Activated T-helper 2 cell treated with anti-CD3 and anti-CD28 coated beads, Interferon-gamma antibody, Interleukin-2, Interleukin-4, amounts not matched to agents 10 μg/mL and 5 μg/mL and 100 μg/mL, durations not matched to agents 14 hours and 24 hours and 36 hours (primary cell): ENCODE data around the gene ERVFRD-1. TPM values are rescaled to one million over a fixed set of nuclear protein-coding genes. Genes with fewer than 3 reads are reported as not detected.
A peak's percentile ranks its signal among the peaks of the same experiment; 100 is the strongest.

Source experiments
- DNase-seq: peaks from one replicate; pipeline ENCODE4 v3.0.0; 2021; ENCODE audit warnings: low spot score
- H3K27ac Mint-ChIP-seq: one replicate; pipeline ENCODE4 v1.8.0; 2021; ENCODE audit warnings: mixed read lengths
- H3K27me3 Mint-ChIP-seq: one replicate; pipeline ENCODE4 v1.8.0; 2021; ENCODE audit warnings: low read depth, mixed read lengths
- H3K36me3 Mint-ChIP-seq: one replicate; pipeline ENCODE4 v1.8.0; 2021; ENCODE audit warnings: low read depth, mixed read lengths
- H3K4me1 Mint-ChIP-seq: one replicate; pipeline ENCODE4 v1.8.0; 2021; ENCODE audit warnings: low read depth, mixed read lengths
- H3K4me3 Mint-ChIP-seq: one replicate; pipeline ENCODE4 v1.8.0; 2021; ENCODE audit warnings: low read depth, mild to moderate bottlenecking, moderate library complexity, mixed read lengths
- H3K9me3 Mint-ChIP-seq: one replicate; pipeline ENCODE4 v1.8.0; 2021; ENCODE audit warnings: mixed read lengths
- intact Hi-C: fragments of 100-400 bp; cut with micrococcal nuclease; formaldehyde crosslinking; loops from one replicate; pipeline ENCODE4 v1.15.1; 2023
- total RNA-seq: library from RNA; stranded (reverse); gene quantifications from 2 replicates; pipeline ENCODE4 v1.2.3, GENCODE V29; 2022

ERVFRD-1 gene, protein sequence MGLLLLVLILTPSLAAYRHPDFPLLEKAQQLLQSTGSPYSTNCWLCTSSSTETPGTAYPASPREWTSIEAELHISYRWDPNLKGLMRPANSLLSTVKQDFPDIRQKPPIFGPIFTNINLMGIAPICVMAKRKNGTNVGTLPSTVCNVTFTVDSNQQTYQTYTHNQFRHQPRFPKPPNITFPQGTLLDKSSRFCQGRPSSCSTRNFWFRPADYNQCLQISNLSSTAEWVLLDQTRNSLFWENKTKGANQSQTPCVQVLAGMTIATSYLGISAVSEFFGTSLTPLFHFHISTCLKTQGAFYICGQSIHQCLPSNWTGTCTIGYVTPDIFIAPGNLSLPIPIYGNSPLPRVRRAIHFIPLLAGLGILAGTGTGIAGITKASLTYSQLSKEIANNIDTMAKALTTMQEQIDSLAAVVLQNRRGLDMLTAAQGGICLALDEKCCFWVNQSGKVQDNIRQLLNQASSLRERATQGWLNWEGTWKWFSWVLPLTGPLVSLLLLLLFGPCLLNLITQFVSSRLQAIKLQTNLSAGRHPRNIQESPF
- total RNA-seq: not detected in 2 replicates

DNA sequence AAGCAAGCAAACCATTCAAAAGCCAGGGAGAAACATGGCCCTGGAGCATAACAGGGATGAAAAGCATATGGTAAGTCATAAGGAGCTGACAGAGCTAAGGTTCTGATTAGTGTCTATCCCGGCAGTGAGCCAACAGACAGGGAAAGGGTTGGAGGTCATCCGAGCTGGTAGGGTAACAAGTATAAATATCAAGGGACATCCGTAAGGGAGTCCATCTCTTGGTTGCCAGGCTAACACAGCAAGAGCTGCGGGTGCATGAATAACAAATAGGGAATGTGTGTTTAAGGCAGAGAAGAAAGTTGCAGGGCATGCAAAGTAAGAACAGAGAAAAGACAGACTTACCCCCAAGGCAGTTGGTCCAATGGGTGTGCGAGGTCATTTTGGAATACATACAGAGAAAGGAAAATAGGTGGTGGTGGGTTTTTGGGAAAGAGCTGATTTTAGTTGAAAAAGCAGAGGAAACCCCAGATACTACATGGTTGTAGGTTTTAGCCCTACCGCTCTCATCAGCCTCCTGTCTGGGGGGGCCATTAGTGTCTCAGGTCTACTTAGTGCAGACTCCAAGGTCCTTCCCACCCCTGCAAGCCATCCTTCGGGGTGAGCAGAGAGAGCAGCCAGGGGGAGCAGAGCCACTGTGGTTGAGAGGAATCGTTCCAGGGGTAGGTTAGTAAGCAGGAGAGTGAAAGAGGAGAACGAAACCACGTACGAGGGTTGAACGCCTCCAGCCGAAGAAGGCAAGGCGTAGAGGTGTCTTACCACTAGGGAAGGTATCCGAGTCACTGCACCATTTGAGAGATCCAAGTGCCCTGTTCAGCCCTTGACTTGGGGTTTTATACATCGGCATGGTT lies at the start of gene ERVFRD-1:
Gene ERVFRD-1, minus strand, starts transcription at position 805 of the 848 bp plus-strand sequence. CDS start 6,415 bp downstream, outside the sequence.
- H3K36me3 Mint-ChIP-seq: no peaks in the 10 kb centered on the region
- H3K4me1 Mint-ChIP-seq: peaks cover 20% of the 10 kb centered on the region
- no peaks in the 10 kb centered on the region for H3K9me3 Mint-ChIP-seq
- peak within 1 kb of the TSS; percentile 25 for H3K27ac Mint-ChIP-seq
- intact Hi-C loops: no loop called here
- no peaks in the 10 kb centered on the region for H3K27me3 Mint-ChIP-seq
- H3K4me3 Mint-ChIP-seq: peak within 1 kb of the TSS; percentile 59
- DNase-seq: no peak

DNA sequence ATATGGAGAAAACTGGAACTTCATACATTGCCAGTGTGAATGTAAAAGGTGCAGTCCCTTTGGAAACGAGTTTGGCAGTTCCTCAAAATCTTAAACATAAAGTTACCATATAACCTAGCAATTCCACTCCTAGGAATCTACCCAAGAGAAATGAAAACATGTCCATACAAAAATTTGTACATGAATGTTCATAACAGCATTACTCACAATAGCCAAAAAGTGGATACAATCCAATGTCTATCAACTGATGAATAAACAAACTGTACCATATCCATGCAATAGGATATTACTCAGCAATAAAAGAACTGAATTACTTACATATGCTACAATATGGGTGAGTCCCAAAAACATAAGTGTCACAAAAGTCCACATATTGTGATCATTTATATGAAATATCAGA lies 48.7 kb upstream of the ERVFRD-1 start:
- H3K4me3 Mint-ChIP-seq: no peak overlapping the region
- H3K27ac Mint-ChIP-seq: no peak overlapping the region
- H3K9me3 Mint-ChIP-seq: no peaks in the 10 kb centered on the region
- peaks cover 11% of the 10 kb centered on the region for H3K27me3 Mint-ChIP-seq
- peaks cover 14% of the 10 kb centered on the region for H3K4me1 Mint-ChIP-seq
- DNase-seq: no peak
- intact Hi-C loops: no loop called here
- no peaks in the 10 kb centered on the region for H3K36me3 Mint-ChIP-seq

DNA sequence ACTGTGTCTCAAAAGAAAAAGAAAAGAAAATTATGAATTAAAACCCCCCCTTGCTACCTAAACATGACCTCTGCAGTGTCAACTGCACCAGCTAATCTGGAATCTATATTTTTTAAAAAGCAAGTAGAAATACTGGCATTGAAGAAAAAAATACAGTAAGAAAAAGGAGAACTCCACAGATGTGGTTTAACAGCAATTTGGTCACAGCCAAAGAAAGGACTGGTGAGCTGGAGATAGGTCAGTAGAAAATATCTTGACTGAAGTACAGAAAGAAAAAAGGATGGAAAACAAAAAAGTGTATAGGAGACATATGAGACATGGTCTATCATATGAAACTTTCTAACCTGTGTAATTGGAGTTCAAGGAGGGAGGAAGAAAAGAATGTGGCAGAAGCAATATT lies 44.1 kb upstream of the ERVFRD-1 start:
- H3K4me3 Mint-ChIP-seq: no peak overlapping the region
- DNase-seq: no peak

DNA sequence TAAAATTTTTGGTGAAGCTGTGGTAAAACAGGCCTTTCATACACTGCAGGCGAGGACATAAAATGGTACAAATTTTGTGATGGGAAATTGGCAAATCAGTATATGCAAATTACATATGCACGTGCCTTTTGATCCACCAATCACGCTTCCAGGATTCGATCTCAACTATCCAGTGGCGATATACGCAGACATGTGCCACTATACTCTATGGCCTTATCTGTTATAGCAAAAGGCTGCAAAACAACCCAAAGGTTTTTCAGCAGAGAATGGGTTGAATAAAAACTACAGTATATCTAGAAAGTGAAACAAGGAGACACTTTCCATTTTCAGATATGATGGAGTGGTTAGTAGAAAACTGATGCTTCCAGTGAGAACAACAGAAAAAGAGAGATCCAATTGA lies 41.9 kb upstream of the ERVFRD-1 start:
- Mint-ChIP-seq H3K27ac (no peak overlapping the region), H3K4me3 (peak overlapping the region; percentile 77), H3K27me3 (peaks cover 16% of the 10 kb centered on the region), H3K4me1 (peaks cover 21% of the 10 kb centered on the region), H3K9me3 (no peaks in the 10 kb centered on the region), H3K36me3 (no peaks in the 10 kb centered on the region)
- DNase-seq: no peak
- intact Hi-C loops: no loop called here

More for the DNA sequence above, 44.1 kb upstream of the ERVFRD-1 start:
- Mint-ChIP-seq H3K9me3 (no peaks in the 10 kb centered on the region), H3K4me1 (peaks cover 21% of the 10 kb centered on the region), H3K27ac (no peak overlapping the region), H3K27me3 (peaks cover 16% of the 10 kb centered on the region), H3K36me3 (no peaks in the 10 kb centered on the region)
- intact Hi-C loops: no loop called here

DNA sequence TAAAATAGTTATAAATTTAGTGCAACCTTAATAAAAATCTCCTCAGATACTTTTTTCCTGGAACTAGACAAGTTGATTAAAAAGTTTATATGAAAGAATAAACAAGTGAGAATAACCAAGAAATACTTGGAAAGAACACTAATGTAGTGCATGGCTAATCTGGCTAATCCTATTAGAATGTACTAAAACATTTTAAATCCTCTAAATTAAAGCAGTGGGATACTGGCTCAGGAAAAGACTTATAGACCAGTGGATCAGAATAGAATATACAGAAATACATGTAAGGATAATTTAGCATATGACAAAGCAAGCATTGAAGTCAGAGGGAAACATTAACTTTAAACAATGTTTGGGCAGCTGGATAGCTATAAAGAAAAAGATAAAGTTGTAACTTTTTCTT lies 41.1 kb upstream of the ERVFRD-1 start:
- H3K27ac Mint-ChIP-seq: no peak overlapping the region
- no peaks in the 10 kb centered on the region for H3K36me3 Mint-ChIP-seq
- H3K4me1 Mint-ChIP-seq: peaks cover 21% of the 10 kb centered on the region
- no peak for DNase-seq
- H3K27me3 Mint-ChIP-seq: peaks cover 16% of the 10 kb centered on the region
- H3K4me3 Mint-ChIP-seq: no peak overlapping the region
- intact Hi-C loops: no loop called here
- H3K9me3 Mint-ChIP-seq: no peaks in the 10 kb centered on the region

DNA sequence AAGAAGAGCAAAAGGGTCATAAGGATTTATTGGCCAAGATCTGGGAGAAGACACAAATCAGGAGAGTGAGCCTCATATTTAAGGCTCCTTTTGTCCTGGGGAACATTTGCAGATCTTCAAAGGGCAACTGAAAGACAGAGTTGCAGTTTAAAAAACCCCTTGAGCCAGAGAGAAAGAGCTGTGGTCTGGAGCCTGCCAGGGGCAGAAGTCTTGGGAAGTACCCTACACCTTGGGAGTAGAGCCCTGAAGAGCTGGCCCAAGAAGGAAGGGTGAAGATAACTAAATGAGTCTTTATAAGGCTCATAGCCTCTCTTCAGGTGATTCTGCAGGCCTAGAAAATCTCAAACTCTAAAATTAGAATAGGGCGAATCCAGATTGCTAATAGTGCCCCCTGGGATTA lies 40.0 kb upstream of the ERVFRD-1 start:
- Mint-ChIP-seq H3K27me3 (peaks cover 14% of the 10 kb centered on the region), H3K4me3 (no peak overlapping the region), H3K27ac (no peak overlapping the region), H3K4me1 (peaks cover 21% of the 10 kb centered on the region), H3K9me3 (no peaks in the 10 kb centered on the region), H3K36me3 (no peaks in the 10 kb centered on the region)
- no peak for DNase-seq
- intact Hi-C loops: no loop called here

DNA sequence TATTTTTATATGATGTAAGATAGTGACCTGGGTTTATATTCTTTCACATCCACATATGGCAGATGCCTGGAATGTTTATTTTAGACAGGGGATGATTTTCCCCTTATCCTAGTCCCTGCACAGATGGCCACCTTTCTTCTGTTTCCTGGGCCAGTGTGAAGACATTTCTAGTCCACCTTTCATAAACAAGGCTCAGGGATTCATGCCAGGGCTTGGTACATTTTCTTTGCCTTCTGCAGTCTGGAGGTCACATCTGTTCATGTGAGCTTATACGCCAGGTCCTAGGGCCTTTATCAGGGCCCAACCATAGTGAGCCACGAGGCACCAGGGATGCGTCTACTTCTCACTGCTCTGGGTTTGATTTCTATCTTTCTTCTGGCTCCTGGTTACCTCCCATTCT lies 38.0 kb upstream of the ERVFRD-1 start:
- Mint-ChIP-seq H3K27me3 (peaks cover 2% of the 10 kb centered on the region), H3K36me3 (no peaks in the 10 kb centered on the region), H3K9me3 (no peaks in the 10 kb centered on the region), H3K4me1 (peaks cover 21% of the 10 kb centered on the region), H3K4me3 (no peak overlapping the region), H3K27ac (no peak overlapping the region)
- intact Hi-C loops: no loop called here
- no peak for DNase-seq

DNA sequence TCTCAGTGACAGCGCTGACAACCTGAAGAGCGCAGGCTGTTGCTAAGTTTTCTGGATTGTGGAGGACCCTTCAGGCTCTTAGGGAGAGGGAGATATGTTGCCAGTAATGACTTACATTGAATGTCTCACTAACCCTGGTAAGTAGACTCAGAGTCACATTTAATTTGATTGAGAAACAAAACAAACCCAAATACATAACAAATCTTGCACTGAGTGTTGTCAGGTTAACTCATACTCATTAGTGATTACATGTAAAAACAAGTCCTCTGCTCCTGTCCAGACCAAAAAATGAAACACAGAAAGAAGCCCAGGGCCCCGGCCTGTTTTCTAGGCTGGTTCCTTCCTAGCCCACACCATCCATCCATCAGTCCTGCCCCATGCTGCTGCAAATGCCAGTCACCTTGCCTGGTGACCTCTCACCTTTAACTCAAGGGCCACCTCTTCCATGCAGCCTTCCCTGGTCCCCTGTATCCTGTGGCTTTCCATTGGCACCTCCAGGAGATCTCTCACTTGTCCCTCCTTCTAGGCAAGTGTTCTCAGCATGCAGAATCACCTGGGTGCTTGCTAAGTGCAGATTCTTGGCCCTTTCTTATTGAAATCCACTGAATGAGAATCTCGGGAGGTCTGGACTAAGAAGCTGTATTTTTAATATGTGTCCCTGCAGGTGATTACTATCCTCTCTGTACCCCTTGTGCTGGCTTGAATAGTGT lies 34.7 kb upstream of the ERVFRD-1 start:
- H3K9me3 Mint-ChIP-seq: no peaks in the 10 kb centered on the region
- DNase-seq: no peak
- intact Hi-C loops: no loop called here
- H3K27ac Mint-ChIP-seq: no peak overlapping the region
- H3K4me3 Mint-ChIP-seq: no peak overlapping the region
- H3K36me3 Mint-ChIP-seq: no peaks in the 10 kb centered on the region
- peaks cover 4% of the 10 kb centered on the region for H3K27me3 Mint-ChIP-seq
- H3K4me1 Mint-ChIP-seq: peaks cover 12% of the 10 kb centered on the region

DNA sequence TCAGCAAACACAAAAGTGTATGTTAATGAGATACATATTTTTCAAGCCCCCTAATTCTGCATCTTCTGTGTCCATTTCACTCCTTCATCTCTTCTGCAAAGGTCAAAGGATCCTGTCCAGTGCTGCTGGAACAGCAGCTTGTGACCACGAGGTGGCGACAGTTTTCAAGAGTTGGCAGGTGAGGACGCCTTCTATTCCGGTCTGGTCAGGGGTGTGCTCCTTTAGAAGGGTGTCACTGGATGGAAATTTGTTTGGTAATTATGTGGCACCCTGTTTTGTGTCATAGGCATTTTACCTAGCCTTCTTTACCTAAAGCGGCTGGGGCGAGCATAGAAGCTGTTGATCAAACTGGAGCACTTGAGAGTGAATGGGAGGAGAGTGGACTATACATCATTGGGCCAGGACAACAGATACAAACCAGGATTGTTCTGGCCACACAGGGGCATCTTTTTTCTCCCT lies 32.9 kb upstream of the ERVFRD-1 start:
- H3K4me1 Mint-ChIP-seq: peaks cover 12% of the 10 kb centered on the region
- no peak overlapping the region for H3K27ac Mint-ChIP-seq
- H3K36me3 Mint-ChIP-seq: no peaks in the 10 kb centered on the region
- H3K27me3 Mint-ChIP-seq: peaks cover 4% of the 10 kb centered on the region
- intact Hi-C loops: loop anchor here (1.0 to 5.0 kb wide), 5 partner anchors 28 to 430 kb away; no protein-coding TSS in a partner anchor
- H3K4me3 Mint-ChIP-seq: no peak overlapping the region
- no peaks in the 10 kb centered on the region for H3K9me3 Mint-ChIP-seq
- peak; percentile 62 for DNase-seq

DNA sequence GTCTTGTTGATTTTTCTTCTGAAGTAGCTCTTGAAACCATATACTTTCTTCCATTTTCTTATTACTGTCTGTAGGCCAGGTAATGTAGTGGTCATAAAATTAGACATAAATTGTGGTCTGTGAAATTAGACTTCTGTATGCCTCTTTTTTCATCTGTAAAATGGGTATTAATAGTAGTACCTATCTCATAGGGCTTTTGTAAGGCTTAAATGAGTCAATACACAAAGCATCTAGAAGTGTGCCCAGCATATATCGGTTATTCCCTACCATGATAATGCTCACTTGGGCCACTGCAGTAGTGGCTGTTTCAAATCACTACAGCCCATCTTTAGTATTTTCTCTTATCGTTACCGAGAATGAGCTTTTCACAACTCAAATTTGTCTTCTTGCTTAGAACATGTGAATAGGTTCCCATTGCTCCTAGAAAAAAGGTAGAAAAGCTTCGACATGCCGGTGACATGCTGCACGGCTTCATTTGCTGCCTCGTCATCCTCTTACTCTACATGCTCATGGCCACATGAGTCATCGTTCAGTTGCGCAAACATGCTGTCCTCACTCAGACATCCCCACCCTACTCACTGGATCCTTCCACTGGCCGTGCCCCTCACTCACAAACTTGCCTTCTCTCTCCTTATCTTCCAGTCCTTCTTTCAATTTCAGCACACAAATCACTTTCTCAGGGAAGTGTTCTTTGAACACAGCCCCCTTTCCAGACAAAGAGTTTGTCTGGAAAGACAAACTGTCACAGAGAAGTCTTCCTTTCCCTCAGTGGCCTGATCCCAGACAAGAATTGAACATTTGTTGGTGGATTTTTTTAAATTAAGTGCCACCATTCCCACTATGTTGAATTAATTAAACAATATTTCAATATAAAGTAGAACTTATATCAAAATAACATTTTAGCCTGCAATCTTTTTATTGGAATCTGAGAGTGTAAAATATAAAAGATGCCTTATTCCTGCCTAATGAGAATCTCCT lies 32.2 kb upstream of the ERVFRD-1 start:
- H3K4me3 Mint-ChIP-seq: no peak overlapping the region
- H3K27ac Mint-ChIP-seq: no peak overlapping the region
- intact Hi-C loops: loop anchor here (1.0 to 5.0 kb wide), 5 partner anchors 29 to 431 kb away; no protein-coding TSS in a partner anchor
- no peaks in the 10 kb centered on the region for H3K36me3 Mint-ChIP-seq
- no peak for DNase-seq
- no peaks in the 10 kb centered on the region for H3K9me3 Mint-ChIP-seq
- H3K27me3 Mint-ChIP-seq: peaks cover 4% of the 10 kb centered on the region
- peaks cover 19% of the 10 kb centered on the region for H3K4me1 Mint-ChIP-seq

DNA sequence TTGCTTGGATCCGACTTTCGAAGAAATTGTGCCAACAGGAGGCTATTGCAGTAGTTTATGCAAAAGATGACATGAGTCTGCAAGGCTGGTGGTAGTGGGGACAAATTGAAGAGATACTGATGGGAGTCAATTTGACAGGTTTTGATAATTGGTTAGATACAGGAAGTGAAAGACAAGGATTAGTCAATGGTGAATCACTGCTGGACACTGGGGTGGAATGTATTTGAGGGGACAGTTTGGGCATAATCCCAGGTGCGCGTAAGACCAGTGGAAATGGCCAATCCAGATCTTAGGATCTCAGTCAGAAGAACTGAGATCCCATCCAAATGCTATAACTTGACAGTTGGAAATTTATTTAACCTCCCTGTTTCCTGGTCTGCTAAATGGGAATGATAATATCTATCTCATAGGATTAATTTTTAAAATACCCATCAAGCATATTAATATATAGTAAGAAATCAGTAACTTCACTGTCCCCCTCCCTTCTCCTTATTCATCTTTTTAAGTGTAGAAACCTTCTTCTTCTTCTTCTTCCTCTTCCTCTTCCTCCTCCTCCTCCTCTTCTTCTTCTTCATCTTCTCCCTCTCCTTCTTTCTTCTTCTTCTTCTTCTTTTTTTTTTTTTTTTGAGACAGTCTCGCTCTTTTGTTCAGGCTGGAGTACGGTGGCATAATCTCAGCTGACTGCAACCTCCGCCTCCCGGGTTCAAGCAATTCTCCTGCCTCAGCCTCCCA lies 30.9 kb upstream of the ERVFRD-1 start:
- Mint-ChIP-seq H3K4me1 (peaks cover 22% of the 10 kb centered on the region), H3K9me3 (no peaks in the 10 kb centered on the region), H3K27ac (no peak overlapping the region), H3K4me3 (no peak overlapping the region), H3K27me3 (peaks cover 4% of the 10 kb centered on the region), H3K36me3 (no peaks in the 10 kb centered on the region)
- no peak for DNase-seq
- intact Hi-C loops: loop anchor here (5.0 kb wide), 1 partner anchor 280 kb away; no protein-coding TSS in a partner anchor
